Epithelial cell of proximal tubule (primary cell): ENCODE data around the gene IQCE. TPM values are rescaled to one million over a fixed set of nuclear protein-coding genes. Genes with fewer than 3 reads are reported as not detected.

Experiments
- DNase-seq: peaks from one replicate; pipeline ENCODE4 v3.0.0-alpha.2; 2011; ENCODE audit warnings: low read depth
- H3K4me3 ChIP-seq: 2 replicates; pipeline ENCODE4 v1.5.1; 2011; ENCODE audit warnings: low read depth, mild to moderate bottlenecking, low read length
- total RNA-seq: library from RNA; depleted of rRNA; stranded (reverse); fragments of >200 nt; gene quantifications from 2 replicates; pipeline ENCODE4 v1.2.3, GENCODE V29; 2015
- TF ChIP-seq, protein P1 (sequence below): conservative IDR thresholded peaks from 2 replicates; pipeline ENCODE4 v1.5.1; 2012; ENCODE audit warnings: low read depth, mild to moderate bottlenecking, low read length

IQCE gene
- total RNA-seq, 1 donor from 2014 or later: 25.0 TPM

DNA sequence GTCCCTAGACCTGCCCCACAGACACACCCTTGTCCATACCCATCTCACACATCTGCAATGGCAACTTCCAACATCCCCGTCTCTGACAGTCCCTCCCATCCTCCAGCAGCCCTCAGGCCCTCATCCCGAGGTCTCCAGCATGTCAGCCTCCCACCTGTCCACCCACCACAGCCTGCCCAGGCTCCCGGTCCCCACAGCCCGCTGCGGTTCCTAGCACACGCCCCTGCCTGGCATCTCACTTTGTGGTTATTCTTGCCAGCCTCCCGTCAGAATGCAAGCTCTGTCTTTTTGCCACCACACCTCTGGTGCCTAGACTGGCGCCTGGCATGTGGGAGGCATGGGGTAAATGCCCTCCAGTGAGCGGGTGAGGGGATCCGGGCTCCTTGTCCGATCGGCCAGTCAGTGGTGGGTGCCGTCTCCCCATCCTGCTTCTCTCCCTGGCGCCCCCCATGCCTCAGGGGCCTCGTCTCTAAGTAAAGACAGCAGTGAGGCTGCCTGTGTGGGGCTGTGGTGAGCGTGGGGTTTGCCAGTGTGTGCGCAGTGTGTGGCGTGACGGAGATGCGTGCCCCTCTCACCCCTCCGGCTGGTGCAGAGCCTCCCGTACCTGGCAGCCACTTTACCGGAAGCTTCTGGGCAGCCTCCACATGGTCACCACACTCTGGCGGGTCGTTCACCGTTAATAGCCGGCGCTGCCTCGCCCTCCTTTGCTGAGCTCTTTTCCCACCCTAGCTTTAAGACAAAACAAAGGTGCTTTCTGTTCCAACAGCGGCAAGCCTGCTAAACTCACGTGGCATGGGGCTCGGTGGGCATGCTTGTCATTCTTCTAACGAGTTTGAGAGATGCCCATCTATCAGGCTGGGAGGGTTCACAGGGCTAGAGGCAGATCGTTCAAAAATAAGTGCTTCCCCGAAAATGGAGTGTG lies 44.5 kb downstream of the IQCE start:
- DNase-seq: no peak
- H3K4me3 ChIP-seq: no peak overlapping the region
- TF ChIP-seq, protein P1, sequence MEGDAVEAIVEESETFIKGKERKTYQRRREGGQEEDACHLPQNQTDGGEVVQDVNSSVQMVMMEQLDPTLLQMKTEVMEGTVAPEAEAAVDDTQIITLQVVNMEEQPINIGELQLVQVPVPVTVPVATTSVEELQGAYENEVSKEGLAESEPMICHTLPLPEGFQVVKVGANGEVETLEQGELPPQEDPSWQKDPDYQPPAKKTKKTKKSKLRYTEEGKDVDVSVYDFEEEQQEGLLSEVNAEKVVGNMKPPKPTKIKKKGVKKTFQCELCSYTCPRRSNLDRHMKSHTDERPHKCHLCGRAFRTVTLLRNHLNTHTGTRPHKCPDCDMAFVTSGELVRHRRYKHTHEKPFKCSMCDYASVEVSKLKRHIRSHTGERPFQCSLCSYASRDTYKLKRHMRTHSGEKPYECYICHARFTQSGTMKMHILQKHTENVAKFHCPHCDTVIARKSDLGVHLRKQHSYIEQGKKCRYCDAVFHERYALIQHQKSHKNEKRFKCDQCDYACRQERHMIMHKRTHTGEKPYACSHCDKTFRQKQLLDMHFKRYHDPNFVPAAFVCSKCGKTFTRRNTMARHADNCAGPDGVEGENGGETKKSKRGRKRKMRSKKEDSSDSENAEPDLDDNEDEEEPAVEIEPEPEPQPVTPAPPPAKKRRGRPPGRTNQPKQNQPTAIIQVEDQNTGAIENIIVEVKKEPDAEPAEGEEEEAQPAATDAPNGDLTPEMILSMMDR: no peak

DNA sequence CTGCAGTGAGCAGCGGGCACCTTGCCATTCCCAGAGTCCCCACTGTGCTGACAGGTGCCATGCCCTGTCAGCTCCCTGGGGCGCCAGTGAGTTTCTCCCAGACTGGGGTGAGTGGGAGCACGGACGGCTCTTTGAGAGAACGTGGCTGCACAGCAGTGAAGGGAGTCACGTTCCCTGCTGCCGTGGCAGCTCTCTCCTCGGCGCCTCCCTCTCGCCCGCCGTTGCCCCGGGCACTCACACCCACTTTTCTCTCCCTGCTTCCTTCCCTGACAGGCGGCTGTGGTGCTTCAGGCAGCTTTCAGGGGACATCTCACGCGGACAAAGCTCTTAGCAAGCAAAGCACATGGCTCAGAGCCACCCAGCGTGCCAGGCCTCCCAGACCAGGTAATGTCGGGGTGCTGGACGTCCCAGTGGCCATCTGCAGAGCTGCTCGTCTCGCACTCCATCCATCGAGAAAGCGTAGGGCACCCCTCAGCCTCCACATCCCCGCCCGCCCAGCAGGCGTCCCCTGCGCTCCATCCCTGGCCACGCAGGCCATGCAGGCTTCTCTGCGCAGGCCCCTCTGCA lies 45.9 kb downstream of the IQCE start:
- TF ChIP-seq, protein P1: no peak

DNA sequence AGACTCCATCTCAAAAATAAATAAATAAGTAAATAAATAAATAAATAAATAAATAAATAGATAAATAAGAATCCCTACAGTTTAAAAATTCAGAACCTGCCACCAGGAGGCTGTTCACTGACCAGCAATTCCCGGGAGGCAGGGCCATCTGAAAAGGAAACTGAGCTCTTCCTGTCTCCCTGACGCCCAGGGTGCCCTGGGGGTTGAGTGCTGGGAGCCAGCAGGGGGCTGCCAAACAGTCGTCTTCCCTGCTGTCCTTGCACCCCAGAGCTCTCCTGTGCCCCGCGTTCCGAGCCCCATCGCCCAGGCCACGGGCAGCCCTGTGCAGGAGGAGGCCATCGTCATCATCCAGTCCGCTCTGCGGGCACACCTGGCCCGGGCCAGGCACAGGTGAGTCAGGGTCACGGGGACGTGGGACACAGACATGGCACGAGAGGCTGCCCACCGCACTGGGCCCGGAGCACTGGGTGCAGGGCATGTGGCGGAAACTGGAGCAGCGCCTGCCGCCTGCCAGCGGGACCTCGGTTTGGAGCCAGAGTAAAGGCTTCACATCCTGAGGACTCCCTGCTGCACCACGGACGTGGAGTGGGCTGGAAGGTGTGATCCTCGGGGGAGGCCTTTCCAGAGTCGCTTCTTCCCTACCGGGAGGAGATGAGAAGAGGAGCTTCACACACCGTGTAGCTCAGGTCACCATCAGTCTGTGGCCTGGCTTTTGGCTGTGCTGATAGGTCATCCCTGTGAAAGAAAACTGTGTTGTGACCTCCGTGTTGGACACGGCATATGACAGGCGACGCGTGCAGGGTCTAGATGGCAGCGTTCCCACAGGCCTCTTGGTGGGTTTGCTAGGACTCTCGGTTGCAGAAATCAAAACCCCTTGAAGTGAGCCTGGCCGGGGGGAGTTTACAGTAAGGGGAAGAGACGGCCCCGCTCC lies 47.1 kb downstream of the IQCE start:
- TF ChIP-seq, protein P1: no peak
- no peak for DNase-seq
- H3K4me3 ChIP-seq: no peak overlapping the region

More for the DNA sequence above, 45.9 kb downstream of the IQCE start:
- DNase-seq: no peak
- H3K4me3 ChIP-seq: no peak overlapping the region

DNA sequence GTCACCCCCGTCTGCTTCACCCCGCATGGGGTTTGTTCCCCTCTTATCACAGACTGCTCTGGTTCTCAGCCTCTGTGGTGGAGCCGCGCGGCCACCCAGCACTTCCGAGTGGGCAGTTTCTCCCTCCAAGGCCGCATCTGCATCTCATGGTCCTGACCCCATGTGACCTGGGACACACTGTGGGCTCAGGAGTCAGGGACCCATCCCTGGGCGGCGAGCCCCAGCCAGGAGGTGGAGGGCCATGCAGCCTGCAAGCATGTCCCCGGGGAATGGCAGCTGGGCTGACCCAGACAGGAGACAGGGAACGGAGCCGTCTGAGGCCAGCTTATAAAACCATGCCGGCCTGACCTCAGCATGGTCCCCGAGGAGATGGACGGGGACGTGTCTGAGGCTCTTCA lies 47.8 kb downstream of the IQCE start:
- DNase-seq: no peak

DNA sequence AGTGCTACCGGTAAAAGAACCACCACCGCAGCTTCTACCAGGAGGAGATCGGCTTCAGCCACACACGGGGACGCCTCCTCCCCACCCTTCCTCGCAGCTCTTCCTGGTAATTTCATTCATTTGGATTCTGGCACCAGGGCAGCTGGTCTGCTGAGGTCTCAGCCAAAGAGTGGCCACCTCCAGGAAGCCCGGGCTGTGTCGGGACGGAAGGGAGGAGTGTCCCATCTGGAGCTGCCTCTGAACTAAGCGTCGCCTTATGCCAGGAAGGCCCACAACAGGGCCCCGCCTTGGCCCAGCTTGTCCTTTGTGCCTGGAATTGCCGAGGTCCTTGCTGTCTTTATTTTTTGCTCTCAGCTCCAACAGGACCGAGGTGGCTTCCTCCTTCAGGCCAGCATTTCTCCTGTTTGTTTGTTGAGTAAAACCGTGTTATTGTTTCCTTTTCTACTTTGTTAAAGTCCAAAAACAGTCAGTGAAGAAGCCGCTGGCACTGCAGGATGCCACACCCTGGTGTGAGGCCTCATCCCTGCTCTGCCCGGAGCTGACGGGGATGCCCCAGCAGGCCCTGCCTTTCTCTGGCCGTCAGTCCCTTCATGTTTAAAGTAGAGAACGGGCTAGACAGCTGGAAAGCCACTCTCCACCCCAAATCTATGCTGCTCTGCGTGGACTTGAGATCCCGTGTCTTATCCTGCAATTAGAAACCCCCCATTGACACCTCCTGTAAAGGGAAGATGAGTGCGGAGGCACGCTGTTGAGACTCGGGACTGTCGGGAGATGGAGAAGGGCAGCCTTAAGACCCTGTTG lies 48.5 kb downstream of the IQCE start:
- no peak overlapping the region for H3K4me3 ChIP-seq
- TF ChIP-seq, protein P1: no peak
- DNase-seq: no peak

More for the DNA sequence above, 47.8 kb downstream of the IQCE start:
- H3K4me3 ChIP-seq: no peak overlapping the region
- TF ChIP-seq, protein P1: no peak
